Activated T-helper 1 cell treated with anti-CD3 and anti-CD28 coated beads, Interleukin-2, amount 50 U/mL, for 16 hours (primary cell): ENCODE results near the gene FHAD1.
"Not testable (repeated sequence)": the region's sequence is repeated elsewhere in the genome, so short reads cannot be mapped to it uniquely, and the experiment has no call there.

Experiments
- DNase-seq, 2 donors: peaks; one replicate each; pipeline ENCODE4 v3.0.0-alpha.2; 2020; ENCODE audit warnings: low read depth in 1 of 2, low spot score in 1 of 2

FHAD1 gene

DNA sequence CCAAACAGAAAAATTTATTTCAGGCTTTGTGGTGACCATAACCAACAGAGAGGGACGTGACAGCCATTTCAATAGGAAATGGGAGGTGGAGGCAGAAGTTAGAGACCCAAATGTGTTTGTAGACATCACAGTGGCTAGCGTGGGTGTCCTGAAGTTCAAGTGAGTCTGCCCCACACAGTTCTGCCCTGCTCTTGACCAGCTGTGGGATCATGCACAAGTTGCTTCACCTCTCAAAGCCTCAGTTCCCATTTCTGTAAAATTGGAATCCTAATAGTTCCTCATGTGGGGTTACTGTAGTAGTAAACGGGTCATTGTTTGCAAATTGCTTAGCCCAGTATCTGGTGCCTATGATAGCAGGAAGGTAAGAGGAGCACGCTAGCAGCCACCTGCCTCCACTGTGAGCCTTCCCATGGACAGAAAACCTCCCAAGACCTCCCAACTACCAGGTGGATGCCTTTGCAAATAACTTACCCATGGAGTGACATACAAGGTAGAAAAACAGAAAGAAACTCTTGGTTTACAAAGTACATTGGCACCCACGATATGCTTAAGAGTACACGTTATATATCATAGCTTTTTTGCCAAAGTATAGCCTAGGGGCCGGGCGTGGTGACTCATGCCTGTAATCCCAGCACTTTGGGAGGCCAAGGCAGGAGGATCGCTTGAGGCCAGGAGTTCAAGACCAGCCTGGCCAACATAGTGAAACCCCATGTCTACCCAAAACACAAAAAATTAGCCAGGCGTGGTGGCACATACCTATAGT lies 29.1 kb downstream of the FHAD1 start:
- DNase-seq, result no peak

- DNase-seq, result no peak
These were observed 29.8 kb downstream of the FHAD1 start for GRCh38 chr1:15276691-15277446.

DNA sequence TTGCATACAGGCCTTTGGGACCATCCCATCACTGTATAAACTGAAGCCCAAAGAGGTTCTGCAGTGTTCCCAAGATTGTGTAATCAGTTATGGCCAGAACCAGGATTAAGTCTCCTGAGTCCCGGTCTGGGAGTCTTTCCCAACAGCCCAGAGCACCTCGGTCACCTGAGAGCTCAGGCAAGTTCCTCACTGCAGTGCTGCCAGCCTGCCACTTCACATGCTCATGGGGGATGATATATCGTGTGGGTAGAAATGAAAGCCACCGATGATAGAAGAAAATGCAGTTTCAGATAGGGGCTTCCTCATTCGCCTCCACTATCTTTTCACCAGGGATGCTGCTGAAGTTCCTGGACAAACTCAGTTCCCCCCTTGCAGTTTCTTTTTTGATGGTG lies 30.4 kb downstream of the FHAD1 start:
- no peak for DNase-seq

GRCh38 chr1:15277933-15278332 lies 30.9 kb downstream of the FHAD1 start:
- DNase-seq, result no peak

GRCh38 chr1:15279576-15280230 lies 32.7 kb downstream of the FHAD1 start:
- DNase-seq, result no peak

DNA sequence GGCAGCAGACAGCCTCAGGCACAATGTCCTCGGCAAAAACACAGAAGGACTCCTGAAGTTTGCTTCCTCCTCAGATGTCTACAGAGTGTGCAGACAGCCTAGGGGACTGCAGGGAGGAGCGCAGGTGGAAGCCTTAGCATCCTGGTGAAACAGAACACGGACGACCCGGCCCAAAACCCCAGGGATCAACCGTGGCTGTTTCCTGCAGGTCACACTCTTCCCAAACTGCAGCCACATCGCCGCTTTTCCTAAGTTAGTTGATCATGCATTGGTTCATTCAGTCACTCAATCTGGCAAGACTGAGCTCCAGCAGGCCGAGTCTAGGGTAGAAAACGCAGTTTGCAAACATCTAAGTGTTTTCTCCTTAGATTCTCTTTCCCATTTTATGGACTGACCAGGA lies 33.4 kb downstream of the FHAD1 start:
- no peak for DNase-seq

DNA sequence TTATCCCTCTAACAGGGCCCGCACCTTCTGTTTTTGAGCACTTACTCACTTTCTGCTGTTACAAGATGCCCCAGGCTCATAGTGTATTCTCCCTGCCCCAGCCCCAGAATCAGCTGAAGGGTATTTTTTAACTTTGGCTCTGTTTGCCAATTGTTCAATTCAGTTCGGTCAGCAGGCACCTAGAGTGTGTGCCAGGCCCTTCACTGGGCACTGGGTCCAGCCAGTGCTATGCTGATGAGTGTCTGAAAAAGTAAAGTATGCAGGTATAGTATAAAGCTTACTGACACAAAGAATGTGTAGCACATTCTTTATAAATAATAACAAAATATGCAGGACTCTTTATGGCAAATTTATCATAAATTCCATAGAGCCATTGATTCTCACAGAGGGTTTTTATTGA lies 35.0 kb downstream of the FHAD1 start:
- DNase-seq, result no peak

DNA sequence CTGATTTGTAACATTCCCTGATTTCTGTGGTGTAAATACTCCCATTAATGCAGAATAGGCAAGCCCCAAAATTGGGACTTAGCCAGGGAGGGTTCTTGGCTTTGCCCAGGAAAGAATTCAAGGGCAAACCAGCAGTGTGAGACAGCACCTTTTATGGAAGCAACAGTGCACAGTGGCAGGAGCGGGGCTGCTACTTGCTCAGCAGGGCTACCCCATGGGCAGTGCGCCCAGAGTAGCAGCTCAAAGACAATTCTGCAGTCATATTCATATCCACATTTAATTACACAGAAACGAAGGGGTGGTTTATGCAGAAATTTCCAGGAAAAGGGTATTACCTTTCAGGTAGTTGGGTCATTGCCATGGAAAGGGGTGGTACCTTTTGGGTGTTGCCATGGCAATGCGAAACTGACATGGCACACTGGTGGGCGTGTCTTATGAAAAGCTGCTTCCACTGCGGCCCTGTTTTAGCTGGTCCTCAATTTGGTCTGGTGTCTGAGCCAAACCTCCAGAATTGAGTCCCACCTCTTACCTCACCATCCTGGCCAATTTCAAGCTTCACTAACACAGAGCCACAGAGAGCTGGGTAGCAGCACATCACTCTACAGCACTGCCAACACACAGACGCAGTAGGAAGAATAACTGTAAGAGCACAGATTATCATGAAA lies 35.9 kb downstream of the FHAD1 start:
- no peak for DNase-seq

- DNase-seq, result no peak
These were observed 36.5 kb downstream of the FHAD1 start for GRCh38 chr1:15283526-15283925.

DNA sequence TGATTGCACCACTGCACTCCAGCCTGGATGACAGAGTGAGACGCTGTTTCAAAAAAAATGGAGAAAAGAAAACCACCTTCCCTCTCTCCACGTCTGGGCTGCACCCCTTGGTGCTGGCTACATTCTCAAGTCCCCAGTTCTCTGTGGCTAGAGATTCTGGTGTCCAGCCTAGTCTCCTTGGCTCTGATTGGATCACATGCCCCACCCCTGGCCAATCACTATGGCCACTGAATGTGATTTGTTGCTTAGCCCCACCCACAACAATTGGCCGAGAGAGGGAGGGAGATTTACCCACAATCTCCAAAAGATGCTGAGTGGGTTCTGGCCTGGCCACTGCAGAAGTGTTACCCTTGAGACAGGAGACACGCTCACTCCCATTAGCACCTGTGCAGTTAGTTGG lies 39.4 kb downstream of the FHAD1 start:
- DNase-seq, result no peak

DNA sequence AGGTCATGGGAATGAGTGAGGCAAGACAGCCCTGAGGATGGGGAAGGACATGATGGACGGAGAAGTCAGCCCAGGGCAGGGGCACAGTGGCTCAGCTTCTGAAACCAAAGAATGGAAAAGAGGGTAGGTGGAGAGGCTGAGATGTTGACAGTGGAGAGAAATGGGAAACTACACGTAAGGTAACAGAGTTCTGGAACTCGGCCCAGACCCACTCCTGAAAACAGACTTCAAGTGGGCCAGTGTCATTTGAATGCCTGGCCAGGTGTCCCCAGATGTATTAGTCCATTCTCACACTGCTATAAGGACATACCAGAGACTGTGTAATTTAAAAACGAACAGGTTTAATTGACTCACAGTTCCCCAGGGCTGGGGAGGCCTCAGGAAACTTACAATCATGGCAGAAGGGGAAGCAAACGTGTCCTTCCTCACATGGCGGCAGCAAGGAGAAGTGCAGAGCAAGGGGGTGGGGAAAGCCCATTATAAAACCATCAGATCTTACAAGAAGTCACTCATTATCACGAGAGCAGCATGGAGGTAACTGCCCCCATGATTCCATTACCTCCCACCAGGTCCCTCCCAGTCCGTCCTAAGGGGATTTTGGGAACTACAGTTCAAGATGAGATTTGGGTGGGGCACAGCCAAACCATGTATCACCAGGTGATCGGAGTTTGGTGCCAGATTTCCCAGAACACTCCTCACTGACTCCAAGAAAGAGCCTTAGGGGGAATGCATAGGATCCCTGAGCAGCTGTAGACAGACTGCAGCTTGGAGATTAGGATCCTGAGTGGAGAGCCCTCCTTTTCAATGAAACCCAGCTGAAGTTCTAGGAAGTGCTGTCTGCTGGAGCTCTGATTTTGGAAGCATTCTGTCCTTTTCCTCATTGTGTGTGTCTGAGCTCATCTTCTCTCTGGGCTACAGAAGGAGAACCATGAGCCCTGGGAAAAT lies 40.3 kb downstream of the FHAD1 start:
- DNase-seq, result no peak

DNA sequence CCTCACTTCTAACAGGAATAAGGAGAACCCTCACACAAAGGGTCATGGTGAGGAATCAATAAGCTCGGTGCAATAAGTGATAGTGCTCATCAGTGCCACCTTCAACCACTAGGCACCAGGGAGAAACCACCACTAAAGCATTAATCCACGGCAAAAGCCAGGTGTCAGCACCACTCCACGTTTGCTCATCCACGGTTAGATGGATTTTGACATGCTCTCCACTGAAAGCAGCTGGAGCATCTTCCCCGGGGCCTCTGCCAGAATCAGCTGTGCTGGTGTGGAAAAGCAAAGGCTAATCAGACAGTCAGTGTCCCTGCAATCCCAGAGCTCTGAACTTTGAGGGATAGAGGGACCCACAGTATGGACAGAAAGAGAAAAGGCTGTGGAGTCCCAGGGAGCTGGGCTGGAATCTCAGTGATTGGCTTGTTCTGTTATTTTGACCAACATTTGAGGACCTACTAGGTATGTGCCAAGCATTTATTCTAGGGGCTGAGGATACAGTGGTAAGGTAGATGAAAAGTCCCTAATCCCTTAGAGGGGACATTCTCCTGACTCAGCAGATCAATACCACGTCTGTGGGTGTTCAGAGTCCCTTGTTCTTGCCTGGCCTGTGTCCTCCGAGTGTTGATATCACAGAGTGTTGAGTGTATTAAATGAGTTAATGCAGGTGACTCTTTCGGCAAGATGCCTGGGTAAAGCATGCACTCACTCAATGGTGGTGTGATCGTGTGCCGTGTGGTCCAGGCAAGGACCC lies 41.3 kb downstream of the FHAD1 start:
- no peak for DNase-seq

GRCh38 chr1:15289251-15289651 lies 42.2 kb downstream of the FHAD1 start:
- no peak for DNase-seq

GRCh38 chr1:15290382-15290781 lies 43.4 kb downstream of the FHAD1 start:
- no peak for DNase-seq

DNA sequence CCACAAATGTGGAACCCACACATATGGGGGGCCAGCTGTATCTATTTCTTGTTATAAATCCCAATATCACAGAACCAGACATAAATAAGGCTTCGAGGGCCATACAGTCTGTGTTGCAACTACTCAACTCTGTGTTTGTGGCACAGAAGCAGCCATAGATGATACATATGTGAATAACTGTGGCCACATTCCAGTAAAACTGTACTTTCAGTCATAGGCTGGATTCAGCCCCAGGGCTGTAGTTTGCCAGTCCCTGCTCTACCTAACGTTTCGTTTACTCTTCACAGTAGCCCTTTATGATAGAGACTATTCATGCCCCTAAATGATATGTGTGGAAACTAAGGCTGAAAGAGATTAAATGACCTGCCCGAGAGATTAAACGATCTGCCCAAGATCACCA lies 48.7 kb downstream of the FHAD1 start:
- DNase-seq, result no peak

GRCh38 chr1:15296585-15297321 lies 49.7 kb downstream of the FHAD1 start:
- no peak for DNase-seq

GRCh38 chr1:15297975-15298374 lies 51.0 kb downstream of the FHAD1 start:
- not testable (repeated sequence) for DNase-seq

GRCh38 chr1:15299179-15299578 lies 52.2 kb downstream of the FHAD1 start:
- DNase-seq, result no peak

DNA sequence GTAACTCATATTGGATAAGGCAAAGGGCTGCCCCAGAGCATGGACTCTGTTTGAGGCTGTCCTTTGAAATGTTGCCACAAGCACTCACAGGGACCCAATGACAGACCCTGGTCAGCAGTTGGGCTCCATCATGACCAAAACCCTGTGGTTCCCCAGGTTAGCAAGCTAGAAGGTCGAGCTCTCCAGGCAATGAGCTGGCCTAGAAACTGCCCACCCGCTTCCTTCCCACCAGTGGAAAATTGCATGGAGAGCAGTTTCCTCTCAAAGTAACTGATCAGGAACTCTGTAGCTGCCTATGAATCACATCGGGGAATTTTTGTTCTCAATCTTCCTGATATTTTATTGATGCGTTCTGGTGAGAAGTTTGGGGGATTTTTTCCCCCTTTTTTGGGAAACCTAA lies 52.8 kb downstream of the FHAD1 start:
- no peak for DNase-seq
